GM21576 (cell line): Measurements from ENCODE around the gene DLG2.

ENCODE experiments used
- ATAC-seq: cut with Tn5 transposase; IDR thresholded peaks from one replicate; pipeline ENCODE4 v1.9.1; 2021; ENCODE audit warnings: mild to moderate bottlenecking, moderate library complexity; ENCODE audit not compliant: unreplicated experiment

Gene DLG2

DNA sequence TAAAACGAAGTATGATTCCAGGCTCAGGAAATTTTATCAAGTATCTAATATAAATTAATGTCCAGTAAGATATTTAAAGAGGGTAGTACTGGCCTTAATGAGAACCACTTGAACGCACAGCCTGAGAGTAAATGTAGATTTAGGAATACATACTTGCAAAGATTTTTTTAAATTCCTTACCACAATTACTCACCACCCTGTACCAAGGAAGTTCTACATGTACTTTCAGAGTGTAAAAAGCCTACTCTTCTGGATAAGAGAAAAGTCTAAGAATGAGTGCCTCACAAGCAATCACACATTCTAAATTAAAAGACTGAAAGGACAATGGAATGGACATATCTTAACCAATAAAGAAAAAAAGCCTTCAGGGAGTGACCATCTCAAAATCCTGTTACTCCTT lies 697.4 kb downstream of the DLG2 start:
- ATAC-seq = no peak

DNA sequence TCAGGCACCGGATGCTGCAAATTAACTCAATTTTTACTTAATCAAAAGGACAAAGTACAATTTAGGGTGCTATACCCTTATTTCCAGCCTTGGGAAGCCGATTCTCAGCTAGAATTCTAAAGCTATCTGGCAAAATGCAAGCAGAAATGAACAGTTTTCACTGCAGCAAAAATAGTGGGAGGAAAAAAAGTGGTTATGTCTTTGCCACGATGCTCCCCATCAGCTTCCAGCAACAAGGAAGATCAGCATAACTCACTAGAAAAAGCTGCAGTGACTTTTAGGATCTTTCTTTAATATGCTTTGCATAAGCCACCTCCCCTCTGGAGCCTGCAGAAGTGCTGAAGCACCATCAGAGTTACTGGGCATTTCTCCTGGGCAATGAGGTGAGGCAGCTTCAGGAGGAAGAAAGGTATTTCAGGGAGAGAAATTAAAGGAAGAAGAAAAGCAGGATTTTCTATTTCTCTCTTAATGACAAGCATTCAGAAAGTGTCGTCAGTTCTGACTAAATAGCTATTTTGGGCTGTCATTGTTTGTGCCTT lies 702.9 kb downstream of the DLG2 start:
- ATAC-seq = no peak

DNA sequence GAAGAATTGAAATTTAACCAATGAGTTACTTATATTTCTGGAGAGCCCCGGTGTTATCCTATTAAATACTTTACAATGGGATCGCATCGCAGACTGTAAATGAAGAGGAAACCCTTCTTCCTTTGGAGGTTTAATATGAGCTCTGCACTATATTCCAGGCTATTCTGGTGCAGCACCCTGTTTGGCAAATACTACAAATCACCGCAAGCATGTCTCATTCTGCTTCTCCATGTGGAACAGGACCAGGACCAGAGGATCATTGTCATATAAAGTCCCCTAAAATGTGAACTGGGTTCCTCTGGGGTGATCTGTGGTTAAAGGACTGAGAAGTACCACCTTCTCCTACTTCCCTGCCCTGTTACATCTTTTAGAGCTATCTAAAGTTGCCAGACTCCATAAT lies 703.7 kb downstream of the DLG2 start:
- ATAC-seq = no peak

DNA sequence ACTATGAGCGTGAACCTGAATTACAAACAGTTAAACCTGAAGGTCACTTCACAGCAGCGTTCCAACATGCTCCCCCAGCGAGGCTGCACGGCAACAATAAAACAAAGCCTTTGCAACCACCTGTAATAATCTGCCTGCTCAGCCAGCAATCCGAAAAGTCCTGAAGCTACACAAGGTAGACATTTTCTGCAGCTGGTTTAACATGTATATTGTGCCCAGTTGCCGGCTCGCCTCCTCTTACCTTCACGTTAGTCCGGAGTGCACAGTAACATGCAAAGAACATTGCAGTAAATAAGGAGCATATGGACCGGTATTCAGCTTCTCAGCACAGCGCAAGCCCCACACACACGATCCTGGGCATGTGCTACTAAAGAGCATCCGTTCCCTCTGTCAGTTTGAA lies 704.3 kb downstream of the DLG2 start:
- ATAC-seq = no peak

DNA sequence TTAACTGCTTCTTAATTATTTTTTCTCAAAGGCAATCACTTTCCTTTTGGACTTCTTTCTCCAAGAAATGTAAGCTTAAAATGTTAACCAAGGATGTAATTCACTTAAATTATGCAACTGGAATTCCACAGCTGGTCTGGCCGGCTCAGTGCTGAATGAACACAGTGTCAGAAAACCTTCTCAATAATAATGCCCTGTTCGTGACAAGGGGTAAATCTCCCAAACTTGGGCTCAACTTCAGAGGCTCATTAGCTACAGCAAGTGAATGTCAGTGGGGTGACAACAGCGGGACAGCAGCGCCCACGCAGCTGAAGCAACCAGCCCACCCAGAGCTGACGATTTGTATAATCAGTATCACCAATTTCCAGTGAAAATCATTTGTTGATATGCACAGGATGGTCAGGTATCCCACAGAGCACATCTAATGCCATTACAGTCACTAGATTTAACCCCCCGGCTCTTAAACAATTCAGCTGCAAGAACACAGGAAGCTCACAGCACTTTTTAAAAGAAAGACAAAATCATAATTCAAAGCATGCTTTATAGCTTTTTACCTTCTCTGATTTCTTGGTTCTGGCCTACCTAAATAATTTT lies 704.8 kb downstream of the DLG2 start:
- no peak for ATAC-seq

DNA sequence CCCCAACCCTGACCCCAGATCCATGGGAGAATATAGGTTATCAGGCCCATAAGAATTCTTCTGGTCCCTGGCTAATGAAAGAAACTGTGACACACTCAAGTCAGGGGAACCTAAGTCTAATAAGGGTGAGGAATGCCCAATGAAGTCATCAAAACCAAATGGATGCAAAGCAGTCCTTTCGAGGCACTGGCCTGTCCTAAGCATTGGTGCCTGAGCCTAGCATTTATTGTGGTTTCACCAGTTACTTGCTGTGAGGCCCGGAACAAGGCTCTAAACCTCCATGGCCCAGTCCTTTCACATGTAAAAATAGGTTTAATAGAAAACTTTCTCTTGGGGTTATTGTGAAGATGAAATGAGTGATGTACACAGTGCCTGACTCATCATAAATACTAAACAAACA lies 712.6 kb downstream of the DLG2 start:
- no peak for ATAC-seq

DNA sequence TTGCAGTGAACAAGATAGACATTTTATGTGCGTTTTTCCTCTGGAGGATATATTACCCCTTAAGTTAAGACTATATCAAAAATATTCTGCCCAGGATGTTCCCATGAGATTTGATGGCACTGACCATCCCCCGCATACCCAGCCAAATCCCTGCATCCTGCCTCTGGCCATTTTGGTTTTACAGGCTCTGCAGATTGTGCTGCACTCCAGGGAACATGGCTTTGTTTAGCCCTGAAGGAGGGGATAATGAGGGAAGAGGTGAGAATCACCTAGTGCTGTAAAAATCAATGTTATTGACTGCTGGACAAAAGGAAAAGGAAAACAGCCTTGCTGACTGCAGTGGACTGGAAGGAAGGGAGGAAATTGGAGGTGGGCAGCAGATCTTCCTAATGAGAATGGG lies 717.4 kb downstream of the DLG2 start:
- ATAC-seq = no peak

DNA sequence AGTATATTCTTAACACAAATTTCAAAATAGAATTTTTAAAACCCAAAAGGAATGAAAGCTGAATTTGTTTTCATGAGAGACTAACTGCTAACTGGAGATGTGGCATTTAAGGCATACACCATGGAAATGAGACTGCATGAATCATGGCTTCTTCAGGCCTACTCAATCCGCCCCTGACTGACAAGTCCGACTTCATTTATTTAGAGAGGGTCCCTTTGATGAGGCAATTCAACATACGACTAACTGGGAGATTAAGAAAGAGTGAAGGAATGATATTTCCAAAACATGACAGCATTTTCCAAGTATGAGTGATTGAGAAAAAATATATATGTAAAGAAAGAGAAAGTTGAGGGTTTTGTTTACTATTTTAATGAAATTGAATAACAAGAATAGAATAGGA lies 720.1 kb downstream of the DLG2 start:
- no peak for ATAC-seq

DNA sequence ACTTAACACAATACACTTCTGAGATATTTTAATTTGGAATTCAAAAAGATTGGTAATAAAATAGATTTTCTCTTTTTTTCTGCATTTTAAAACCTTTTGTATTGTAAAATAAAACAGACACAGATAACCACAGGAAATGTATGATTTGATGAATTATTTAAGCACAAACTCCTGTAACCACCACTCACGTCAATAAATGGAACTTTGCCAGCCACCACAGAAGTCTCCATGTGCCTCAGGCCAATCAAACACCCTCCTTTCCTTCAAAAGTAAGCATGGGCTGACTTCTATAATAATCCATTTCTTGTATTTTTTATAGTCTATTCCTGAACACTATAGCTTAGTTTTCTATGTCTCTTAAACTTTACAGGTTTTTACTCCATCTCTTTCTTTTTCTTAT lies 721.7 kb downstream of the DLG2 start:
- ATAC-seq = no peak

DNA sequence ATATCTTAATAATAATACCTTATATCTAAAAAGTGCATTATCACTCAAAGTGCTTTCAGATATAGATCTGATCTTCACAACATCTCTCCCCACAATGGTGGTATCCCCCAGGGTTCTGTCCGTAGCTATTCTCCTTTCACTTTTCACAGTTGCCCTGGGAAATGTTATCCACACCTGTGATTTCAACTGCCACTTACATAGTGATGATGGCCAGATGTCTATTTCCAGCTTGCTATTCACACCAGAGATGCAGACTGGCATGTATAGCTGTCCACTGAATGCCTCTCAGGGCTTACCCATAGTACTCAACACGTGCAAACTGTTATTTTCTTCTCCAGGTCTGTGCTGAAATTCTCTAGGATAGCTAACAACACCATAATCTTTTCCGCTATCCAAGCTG lies 724.7 kb downstream of the DLG2 start:
- ATAC-seq = no peak

DNA sequence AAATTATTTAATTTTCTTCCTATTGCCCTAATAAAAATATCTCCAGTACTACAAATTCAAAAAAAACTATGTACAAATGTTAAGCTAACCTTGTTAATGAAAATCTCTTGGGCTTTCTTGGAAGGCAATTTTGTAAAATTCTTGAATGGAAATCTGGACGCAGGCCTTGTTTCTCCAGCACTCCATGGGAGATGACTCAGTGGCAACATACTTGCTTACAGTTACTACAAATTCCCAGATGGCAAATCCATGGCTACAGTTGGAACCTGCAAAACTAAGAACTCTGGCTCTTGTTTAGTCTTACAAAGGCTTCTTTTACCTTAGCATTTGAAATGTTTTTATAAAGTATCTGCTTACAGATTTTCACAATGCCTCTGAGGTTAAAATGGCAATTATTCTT lies 725.2 kb downstream of the DLG2 start:
- ATAC-seq = no peak

DNA sequence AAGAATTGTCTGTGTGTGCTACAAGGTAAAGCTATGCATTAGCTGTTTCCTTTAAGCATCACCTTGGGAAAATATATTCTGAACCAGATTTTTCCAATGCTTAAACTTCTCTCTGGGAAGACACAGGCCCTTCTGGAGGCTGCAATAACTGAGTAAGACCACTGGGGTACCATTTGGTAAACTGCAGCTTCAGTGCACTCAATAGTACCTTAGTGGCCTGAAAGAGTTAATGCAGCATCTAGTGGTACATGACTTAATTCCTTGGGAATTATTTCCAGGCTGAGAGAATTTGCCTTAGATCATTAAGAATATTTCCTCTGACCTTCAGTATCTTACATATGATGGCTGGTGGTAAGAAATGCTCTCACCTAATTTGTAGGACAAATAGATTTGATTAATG lies 727.4 kb downstream of the DLG2 start:
- ATAC-seq = no peak

DNA sequence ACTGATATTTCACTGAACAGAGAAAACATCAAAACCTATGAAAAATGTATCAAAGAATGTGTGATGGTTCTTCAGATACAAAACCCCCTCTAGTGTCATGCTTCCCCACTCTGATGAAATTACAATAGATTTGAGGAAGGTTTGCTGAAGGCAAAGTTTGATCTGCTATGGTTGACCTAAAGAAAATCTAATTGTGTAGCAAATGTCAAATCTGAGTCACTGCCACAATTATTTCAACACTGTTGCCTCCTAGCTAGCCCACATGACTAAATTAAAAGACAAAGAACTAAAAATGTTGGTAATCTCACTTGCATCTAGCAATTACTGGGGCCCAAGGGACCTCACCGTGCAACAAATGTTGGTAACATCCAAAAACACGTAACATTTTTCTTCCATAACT lies 728.0 kb downstream of the DLG2 start:
- ATAC-seq = no peak

DNA sequence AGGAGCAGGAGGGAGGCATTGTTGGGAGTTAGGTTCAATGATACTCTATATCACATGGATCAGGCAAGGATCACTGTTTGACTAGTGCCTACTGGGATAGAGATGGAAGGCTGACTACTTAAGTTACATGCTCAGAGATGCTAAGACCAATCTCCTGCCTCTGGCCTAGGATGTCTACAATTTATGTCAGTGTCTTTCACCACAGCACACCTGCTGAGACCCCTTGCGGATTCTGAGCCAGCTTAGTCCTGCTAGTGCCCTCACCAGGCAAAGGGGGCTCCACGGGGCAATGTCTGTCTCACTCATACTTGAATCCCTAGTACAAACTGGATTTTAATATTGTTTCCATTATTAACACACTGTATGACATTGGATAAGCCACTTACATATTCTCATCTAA lies 732.5 kb downstream of the DLG2 start:
- ATAC-seq = no peak

DNA sequence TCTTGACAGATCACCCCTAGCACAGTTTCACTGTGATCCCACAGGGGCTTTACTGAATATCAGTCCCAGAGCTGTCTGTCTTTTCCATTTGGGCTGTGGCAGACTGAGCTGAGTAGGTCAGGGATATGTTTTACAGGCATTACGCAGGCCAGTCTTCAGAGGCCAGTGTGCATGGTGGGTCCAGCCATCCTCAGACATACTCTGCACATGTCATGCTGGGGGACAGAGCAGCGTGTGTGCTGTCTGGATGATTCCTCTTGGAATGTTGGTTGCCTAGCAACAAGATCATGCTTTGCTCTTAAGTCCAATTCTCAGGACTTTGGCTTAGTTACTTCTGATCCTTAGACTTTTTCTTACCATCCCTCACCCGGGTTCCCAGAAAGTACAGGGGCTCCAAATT lies 736.5 kb downstream of the DLG2 start:
- no peak for ATAC-seq

DNA sequence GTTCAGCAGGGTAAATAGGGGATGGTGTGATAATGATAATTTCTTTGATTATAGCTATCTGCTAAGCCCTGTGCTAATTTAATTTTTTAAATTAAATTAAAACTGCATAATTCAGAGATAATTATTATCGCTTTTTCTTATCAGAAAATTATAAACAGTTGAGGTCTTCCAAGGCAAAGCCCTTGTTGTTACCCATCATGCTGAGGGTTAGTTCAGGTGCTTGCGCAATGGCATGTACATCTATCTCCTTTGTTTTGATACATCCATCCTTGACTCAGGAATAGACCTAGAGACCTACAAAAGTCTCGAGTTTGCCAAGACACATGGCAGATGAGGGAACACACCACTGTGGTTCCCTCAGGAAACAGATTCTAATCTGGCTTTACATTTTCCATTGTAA lies 737.6 kb downstream of the DLG2 start:
- ATAC-seq = no peak

DNA sequence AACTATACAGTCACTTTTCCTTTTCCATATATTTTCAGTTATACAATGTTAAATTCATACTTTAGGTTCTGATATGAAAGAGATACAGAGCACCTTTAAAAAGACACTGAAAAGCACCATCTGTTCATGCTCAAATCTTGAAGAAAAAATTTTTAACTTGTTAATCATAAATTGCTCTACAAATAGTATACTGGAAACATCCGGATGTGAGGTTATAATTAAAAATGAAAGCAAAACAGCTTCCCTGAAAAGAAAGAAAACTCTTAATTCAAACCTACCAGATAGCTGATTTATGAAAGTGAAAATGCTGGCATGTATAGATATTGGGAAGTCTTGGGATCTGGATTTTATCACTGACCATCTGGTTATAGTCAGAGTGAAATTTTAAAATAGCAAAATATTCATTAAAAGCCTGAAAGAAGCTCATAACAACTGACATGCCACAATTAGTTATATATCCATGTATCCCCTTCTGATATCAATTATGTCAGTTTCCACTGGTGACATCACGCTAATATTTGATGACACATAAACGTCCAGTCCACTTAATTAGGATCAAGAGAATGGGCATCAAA lies 740.0 kb downstream of the DLG2 start:
- ATAC-seq = no peak

DNA sequence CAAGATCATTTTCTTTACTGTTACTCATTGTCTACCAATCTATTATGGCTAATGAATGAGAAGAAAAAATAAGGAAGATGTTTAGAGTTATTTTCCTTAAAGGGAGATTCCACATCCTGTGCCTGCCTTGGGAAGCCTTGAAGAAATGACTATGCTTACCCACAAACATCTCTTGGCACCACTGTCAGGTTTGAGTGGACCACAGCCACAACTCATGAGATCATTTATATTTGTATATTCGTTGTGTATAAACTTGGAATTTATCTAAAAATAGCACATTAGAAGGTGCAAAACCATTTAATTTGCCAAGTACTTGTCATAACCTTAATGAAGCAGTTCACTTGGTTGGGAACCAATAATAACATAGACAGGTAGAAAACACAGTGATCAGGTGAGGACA lies 740.8 kb downstream of the DLG2 start:
- no peak for ATAC-seq

DNA sequence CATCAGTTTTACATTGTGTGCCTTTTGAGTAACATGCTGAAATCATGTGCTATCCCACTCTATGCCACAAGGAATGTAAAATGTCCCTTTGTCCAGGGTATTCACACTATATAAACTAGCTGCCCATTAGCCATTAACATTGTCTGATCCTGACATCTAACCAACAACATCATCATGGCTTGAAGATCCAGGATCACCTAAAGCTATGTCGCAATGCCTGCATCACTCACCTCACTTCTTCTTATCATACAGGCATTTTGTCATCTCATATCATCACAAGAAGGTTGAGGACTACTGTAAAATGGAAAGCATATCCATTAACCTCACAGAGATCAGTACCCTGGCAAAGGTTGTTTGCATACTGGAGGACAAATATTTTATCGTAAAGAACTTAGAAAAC lies 742.3 kb downstream of the DLG2 start:
- ATAC-seq = no peak

DNA sequence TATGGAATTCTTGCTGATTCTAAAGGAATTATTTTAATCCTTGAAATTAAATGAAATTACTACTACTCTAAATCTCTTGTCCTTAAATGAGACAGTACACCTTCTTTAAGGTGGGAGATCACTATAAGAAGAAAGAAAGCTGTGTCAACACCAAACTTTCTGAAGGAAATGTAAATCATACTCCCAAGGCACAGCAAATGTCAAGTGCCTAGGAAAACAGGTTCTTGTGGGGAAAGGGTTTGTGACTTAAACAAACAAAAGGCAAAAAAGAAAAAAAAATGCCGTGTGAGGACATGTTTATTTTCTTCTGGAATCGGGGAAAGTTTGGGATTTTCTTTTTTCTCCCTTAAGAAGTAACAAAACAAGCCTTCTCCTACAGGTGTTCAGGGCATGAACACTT lies 745.1 kb downstream of the DLG2 start:
- ATAC-seq = no peak

DNA sequence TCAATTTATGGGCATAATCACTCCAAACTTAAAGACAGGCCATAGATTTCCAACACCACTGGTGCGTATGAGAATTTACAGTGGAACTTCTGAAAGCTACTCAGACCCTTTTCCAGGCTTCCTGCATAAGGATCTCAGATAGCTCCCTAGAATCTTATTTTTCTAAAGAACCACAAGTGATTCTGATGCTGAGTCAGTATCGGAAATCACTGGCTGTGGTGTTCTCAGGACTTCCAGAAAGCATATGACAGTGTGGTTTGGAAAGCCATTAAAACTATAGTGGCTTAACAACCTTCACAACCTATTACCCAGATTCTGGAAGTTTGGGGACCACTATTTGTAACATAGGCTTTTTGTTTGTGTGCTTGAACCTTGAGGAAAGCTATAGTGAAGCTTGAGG lies 756.0 kb downstream of the DLG2 start:
- no peak for ATAC-seq

DNA sequence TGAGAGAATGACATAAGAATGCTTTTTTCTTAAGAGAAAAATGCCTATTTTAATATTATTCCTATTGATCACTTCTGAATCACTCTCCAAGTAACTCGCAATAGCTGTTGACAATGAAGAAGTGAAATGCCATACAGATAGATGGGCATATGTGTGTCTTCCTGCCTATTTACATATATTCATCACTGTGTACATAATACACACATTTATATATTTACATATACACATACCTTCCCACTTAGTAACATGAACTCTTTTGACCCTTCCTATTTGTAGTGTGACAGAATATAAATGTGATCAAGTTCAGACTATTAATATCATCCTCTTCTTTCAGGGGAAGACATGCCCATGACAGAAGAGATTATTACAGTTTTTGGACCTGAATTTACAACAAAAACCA lies 756.7 kb downstream of the DLG2 start:
- no peak for ATAC-seq

DNA sequence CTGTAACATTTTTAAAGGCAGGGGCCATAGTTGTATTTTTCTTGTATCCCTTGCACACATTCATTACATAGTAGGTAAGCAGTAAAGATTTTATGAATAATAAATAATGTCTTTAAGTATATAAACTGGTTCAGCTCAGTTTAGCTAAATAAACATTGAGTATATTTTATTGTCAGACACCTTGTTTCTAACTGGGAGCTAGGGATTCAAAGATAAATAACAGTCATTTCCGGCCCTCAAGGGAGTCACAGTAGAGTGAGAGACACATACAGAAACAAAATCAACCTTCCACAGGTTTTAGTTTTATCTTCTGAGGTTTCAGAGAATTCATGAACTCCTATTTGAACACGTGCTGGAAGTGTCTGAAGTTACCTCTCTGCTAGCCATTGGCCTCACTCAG lies 760.2 kb downstream of the DLG2 start:
- ATAC-seq = no peak
